ENCODE results near the gene KRT23. TPM values are rescaled to one million over a fixed set of nuclear protein-coding genes. Genes with fewer than 3 reads are reported as not detected.

KRT23 gene
- total and polyA plus RNA-seq, 7 donors, result 0.03 to 1.5 (median 0.25) TPM; not detected in 4

DNA sequence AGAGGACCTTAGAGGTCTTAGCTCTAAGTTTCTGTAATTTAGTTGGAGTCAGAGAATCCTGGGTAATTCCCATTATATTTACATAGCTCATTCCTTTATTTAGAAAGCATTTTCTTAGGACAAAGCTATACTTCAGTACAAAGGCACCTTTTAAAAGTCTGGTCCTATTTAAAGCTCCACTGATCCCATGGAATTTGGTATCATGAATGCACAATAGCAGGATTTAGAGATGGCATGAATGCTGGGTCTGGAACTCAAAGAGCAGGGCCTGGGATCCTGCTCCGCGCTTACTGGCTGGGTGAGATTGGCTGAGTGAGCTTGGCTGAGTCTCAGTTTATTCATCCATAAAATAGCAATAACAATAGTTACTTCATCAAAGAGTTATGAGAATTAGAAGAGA is 4.8 kb downstream of the KRT23 start:
- intact Hi-C loops (cut with DNase I), result no loop called here
- no peaks in the 10 kb centered on the region for H3K36me3 ChIP-seq (ENCODE audit: insufficient read depth in 1 of 2, low read depth in 1 of 2)
- no peak overlapping the region for H3K27ac ChIP-seq
- DNase-seq (no peak), ATAC-seq (no peak)
- H3K27me3 ChIP-seq (ENCODE audit: insufficient read depth in 3 of 3, low read length in 2 of 3), result peaks cover 0 to 3% (median 0%) of the 10 kb centered on the region in 3 donors
- WGBS, 3 donors, result 34 to 40% (median 36%) methylated on average over 2 of the region's 2 CpGs
- H3K4me3 ChIP-seq, result no peak overlapping the region
- H3K4me1 ChIP-seq, result no peaks in the 10 kb centered on the region
- no peaks in the 10 kb centered on the region for H3K9me3 ChIP-seq
- TF ChIP-seq, protein P1, sequence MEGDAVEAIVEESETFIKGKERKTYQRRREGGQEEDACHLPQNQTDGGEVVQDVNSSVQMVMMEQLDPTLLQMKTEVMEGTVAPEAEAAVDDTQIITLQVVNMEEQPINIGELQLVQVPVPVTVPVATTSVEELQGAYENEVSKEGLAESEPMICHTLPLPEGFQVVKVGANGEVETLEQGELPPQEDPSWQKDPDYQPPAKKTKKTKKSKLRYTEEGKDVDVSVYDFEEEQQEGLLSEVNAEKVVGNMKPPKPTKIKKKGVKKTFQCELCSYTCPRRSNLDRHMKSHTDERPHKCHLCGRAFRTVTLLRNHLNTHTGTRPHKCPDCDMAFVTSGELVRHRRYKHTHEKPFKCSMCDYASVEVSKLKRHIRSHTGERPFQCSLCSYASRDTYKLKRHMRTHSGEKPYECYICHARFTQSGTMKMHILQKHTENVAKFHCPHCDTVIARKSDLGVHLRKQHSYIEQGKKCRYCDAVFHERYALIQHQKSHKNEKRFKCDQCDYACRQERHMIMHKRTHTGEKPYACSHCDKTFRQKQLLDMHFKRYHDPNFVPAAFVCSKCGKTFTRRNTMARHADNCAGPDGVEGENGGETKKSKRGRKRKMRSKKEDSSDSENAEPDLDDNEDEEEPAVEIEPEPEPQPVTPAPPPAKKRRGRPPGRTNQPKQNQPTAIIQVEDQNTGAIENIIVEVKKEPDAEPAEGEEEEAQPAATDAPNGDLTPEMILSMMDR (IDR thresholded peaks at IDR 0.05), result no peak

DNA sequence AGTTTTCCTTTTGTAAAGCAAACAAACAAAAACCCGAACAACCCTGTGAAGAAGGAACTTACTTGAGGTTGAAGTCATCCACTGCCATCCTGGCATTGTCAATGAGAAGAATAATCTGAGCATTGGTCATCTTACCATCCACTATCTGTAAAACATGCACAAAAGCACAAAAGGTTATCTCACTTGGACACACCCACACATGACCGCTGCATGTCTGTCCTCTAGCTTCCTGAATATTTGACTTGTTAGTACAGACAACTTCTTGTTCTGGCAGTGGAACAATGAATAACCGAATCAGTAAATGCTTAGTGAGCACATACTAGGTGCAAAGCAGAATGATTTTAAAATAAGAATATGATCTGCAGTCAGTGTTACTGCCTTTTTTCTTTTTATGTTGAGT is 6.1 kb downstream of the KRT23 start:
- TF ChIP-seq, protein P1 (IDR thresholded peaks at IDR 0.05), result no peak
- Histone ChIP-seq H3K4me1 (no peaks in the 10 kb centered on the region), H3K9me3 (no peaks in the 10 kb centered on the region), H3K27me3 (ENCODE audit: insufficient read depth in 3 of 3, low read length in 2 of 3) (peaks cover 0 to 3% (median 0%) of the 10 kb centered on the region in 3 donors), H3K27ac (no peak overlapping the region), H3K36me3 (ENCODE audit: insufficient read depth in 1 of 2, low read depth in 1 of 2) (no peaks in the 10 kb centered on the region), H3K4me3 (no peak overlapping the region)
- 74 to 83% (median 80%) methylated on average over 3 of the region's 3 CpGs for WGBS, 3 donors
- DNase-seq (no peak), ATAC-seq (no peak)
- intact Hi-C loops (cut with DNase I), result no loop called here

DNA sequence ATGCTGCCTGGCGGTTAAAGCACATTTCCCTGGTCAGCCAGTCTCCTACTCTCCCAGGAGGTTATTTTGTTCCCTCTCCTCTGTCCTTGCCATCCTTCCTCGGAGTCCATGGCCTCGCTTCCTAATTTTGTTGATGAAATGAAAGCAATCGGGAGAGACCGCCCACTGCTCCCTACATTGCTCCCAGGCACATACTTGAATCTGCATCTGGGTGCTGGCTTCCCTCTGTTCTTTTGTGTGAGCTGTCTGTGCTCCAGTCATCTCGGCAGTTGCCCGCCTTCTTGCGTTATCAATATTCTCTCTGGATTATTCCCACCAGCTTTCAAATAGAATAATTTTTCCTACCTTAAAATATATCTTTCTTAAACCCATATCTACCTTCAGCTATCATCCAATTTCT is 11.1 kb downstream of the KRT23 start:
- intact Hi-C loops (cut with DNase I), result no loop called here
- TF ChIP-seq, protein P1 (IDR thresholded peaks at IDR 0.05), result no peak
- no peak for ATAC-seq

GRCh38 chr17:40922239-40922638 is 15.2 kb downstream of the KRT23 start:
- H3K27ac ChIP-seq, result no peak overlapping the region
- WGBS, 3 donors, result 45 to 68% (median 64%) methylated on average over 2 of the region's 2 CpGs

More for the DNA sequence above, 11.1 kb downstream of the KRT23 start:
- Histone ChIP-seq H3K4me3 (no peak overlapping the region), H3K27me3 (ENCODE audit: insufficient read depth in 3 of 3, low read length in 2 of 3) (no peaks in the 10 kb centered on the region), H3K9me3 (no peaks in the 10 kb centered on the region), H3K27ac (no peak overlapping the region), H3K36me3 (ENCODE audit: insufficient read depth in 1 of 2, low read depth in 1 of 2) (no peaks in the 10 kb centered on the region), H3K4me1 (no peaks in the 10 kb centered on the region)
- DNase-seq, result no peak
- 66 to 74% (median 72%) methylated on average over 8 of the region's 8 CpGs for WGBS, 3 donors

More at GRCh38 chr17:40922239-40922638, 15.2 kb downstream of the KRT23 start:
- no peaks in the 10 kb centered on the region for H3K9me3 ChIP-seq
- H3K4me3 ChIP-seq, result no peak overlapping the region
- intact Hi-C loops (cut with DNase I), result no loop called here
- ATAC-seq (peak in 3 of 4 donors; percentile 49 to 61 (median 56)), DNase-seq (peak in 1 of 2 donors; percentile 42)
- no peaks in the 10 kb centered on the region for H3K27me3 ChIP-seq (ENCODE audit: insufficient read depth in 3 of 3, low read length in 2 of 3)
- TF ChIP-seq, protein P1 (IDR thresholded peaks at IDR 0.05), result no peak
- H3K36me3 ChIP-seq (ENCODE audit: insufficient read depth in 1 of 2, low read depth in 1 of 2), result no peaks in the 10 kb centered on the region
- H3K4me1 ChIP-seq, result no peaks in the 10 kb centered on the region
